ENCODE results near the gene KCNJ12. TPM values are rescaled to one million over a fixed set of nuclear protein-coding genes. Genes with fewer than 3 reads are reported as not detected.
A peak's percentile ranks its signal among the peaks of the same experiment; 100 is the strongest.

KCNJ12 gene
- polyA plus RNA-seq, 2 of the 4 experiments (the other 2 are of a cell fraction) = 0.34 to 0.44 TPM

DNA sequence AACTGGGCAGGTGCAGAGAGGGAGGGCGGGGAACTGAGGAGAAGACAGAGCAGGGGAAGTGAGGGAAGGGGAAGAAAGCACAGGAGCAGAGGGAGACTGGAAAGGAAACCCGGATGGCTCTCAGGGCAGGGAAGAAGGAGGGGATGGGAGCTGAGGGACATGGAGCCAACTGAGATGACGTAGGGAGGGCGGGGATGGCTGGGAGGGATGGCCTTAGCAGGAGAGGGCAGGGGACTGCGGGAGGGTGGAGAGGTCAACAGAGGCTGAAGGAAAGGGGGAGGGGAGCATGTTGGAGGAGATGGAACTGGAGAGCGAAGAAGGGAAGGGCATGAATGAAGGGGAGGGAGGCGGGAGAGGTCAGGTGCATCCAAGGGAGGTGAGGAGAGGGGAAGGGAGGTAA lies 81.9 kb downstream of the KCNJ12 start:
- Histone ChIP-seq H3K4me1 (peaks cover 6% of the 10 kb centered on the region; the same call in 1 of the 3 replicates), H3K9me3 (no peaks in the 10 kb centered on the region), H3K4me3 (no peak overlapping the region), H3K4me2 (no peak overlapping the region), H3K27ac (no peak overlapping the region)
- 35% methylated on average over 4 of the region's 7 CpGs for WGBS (ENCODE audit: missing lambda C conversion rate)
- ChIA-PET POLR2A (no interaction called here), CTCF (interaction anchor here (0.8 to 8.0 kb wide), 20 partner anchors 9 to 415 kb away, joined by 3 to 189 read pairs (median 7); partner anchors contain the start of gene DHRS7B)
- no peak for FAIRE-seq
- TF ChIP-seq BCL3 (IDR thresholded peaks at IDR 0.05) (no peak), HEYL (CRISPR knock-in tag; IDR thresholded peaks at IDR 0.05) (no peak), CBX2 (IDR thresholded peaks at IDR 0.05; ENCODE audit: borderline replicate concordance, low read depth) (no peak), FOSB (CRISPR knock-in tag; IDR thresholded peaks at IDR 0.05) (no peak), ZFP36 (IDR thresholded peaks at IDR 0.05; ENCODE audit: borderline replicate concordance, partially characterized antibody) (no peak), MAFK (IDR thresholded peaks at IDR 0.05; ENCODE audit: partially characterized antibody) (no peak), CHD2 (IDR thresholded peaks at IDR 0.05; ENCODE audit: low read length, partially characterized antibody) (no peak), PHF8 (IDR thresholded peaks at IDR 0.05; ENCODE audit: borderline replicate concordance, low read depth) (no peak), RFX5 (IDR thresholded peaks at IDR 0.05) (no peak), HOXB5 (CRISPR knock-in tag; IDR thresholded peaks at IDR 0.05) (no peak), FOXS1 (CRISPR knock-in tag; IDR thresholded peaks at IDR 0.05) (no peak), EHMT2 (IDR thresholded peaks at IDR 0.05; ENCODE audit: low read depth) (no peak), NPAS2 (CRISPR knock-in tag; IDR thresholded peaks at IDR 0.05; ENCODE audit: borderline replicate concordance) (no peak), RCOR1 (IDR thresholded peaks at IDR 0.05; ENCODE audit: low read depth, low read length) (no peak), ZC3H11A (IDR thresholded peaks at IDR 0.05) (no peak), ZNF302 (CRISPR knock-in tag; IDR thresholded peaks at IDR 0.05) (no peak)
- TF ChIP-seq, protein P1, sequence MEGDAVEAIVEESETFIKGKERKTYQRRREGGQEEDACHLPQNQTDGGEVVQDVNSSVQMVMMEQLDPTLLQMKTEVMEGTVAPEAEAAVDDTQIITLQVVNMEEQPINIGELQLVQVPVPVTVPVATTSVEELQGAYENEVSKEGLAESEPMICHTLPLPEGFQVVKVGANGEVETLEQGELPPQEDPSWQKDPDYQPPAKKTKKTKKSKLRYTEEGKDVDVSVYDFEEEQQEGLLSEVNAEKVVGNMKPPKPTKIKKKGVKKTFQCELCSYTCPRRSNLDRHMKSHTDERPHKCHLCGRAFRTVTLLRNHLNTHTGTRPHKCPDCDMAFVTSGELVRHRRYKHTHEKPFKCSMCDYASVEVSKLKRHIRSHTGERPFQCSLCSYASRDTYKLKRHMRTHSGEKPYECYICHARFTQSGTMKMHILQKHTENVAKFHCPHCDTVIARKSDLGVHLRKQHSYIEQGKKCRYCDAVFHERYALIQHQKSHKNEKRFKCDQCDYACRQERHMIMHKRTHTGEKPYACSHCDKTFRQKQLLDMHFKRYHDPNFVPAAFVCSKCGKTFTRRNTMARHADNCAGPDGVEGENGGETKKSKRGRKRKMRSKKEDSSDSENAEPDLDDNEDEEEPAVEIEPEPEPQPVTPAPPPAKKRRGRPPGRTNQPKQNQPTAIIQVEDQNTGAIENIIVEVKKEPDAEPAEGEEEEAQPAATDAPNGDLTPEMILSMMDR (IDR thresholded peaks at IDR 0.05) = no peak
- DNase-seq (ENCODE audit: low read depth in 1 of 2, low spot score in 1 of 2) = no peak
- peak in 1 of 2 experiments; percentile 2; a peak in 1 of 6 replicates for ATAC-seq

DNA sequence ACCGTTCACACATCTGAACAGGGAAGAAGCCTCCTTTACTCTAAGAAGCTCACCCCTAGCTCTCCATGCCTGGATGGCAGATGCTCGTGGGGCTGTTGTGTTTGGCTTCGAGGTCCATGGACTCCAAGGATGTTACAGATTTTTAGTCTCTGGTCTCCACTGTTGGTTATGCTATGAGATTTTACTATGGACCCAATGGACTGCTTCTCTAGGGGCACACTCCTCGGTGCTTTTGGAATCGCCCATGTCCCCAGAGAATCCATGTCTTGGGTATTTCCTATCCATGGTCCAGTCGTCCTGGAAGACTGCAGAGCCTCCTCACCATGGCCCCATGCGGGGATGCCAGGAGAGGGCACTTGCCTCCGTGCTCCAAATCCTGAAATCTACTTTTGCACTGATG lies 83.4 kb downstream of the KCNJ12 start:
- H3K27ac ChIP-seq = no peak overlapping the region
- TF ChIP-seq PHF8 (IDR thresholded peaks at IDR 0.05; ENCODE audit: borderline replicate concordance, low read depth) (no peak), TP53 (CRISPR knock-in tag; IDR thresholded peaks at IDR 0.05) (no peak), CBX8 (IDR thresholded peaks at IDR 0.05) (no peak), GATA3 (IDR thresholded peaks at IDR 0.05; ENCODE audit: borderline replicate concordance) (no peak), POLR2A (IDR thresholded peaks at IDR 0.05; ENCODE audit: low read length) (no peak)
- peaks cover 6% of the 10 kb centered on the region; the same call in 1 of the 3 replicates for H3K4me1 ChIP-seq
- DNase-seq (ENCODE audit: low read depth in 1 of 2, low spot score in 1 of 2) (no peak), FAIRE-seq (no peak), ATAC-seq (no peak)
- H3K4me3 ChIP-seq = no peak overlapping the region
- no peak overlapping the region for H3K4me2 ChIP-seq
- H3K9me3 ChIP-seq = no peaks in the 10 kb centered on the region
- CTCF ChIA-PET = interaction anchor here (1.1 to 8.0 kb wide), 2 partner anchors 53 to 331 kb away, joined by 3 to 189 read pairs; no protein-coding TSS in a partner anchor
- POLR2A ChIA-PET = no interaction called here
- WGBS (ENCODE audit: missing lambda C conversion rate) = 30% methylated on average over 8 of the region's 8 CpGs

DNA sequence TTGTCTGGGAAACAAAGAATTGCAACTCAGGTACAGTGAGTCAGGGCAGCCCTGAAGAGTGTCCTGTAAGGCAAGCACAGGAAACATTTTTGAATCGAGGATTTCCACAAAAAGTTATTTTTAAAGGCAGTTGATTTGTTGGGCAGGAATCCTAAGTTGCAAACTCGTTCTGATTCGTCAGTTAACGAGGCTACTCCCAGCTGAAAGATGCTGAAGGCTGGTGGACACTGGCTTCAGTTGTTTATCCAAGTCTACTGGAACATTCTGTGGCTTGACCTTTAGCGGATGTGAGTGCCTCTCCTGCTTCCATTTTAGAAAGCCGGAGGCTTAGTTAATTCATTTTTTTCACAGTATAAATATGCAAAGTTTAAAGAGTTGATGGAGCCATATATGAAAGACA lies 84.2 kb downstream of the KCNJ12 start:
- no peaks in the 10 kb centered on the region for H3K9me3 ChIP-seq
- no peak overlapping the region for H3K4me3 ChIP-seq
- ChIA-PET CTCF (interaction anchor here (1.1 to 2.3 kb wide), 2 partner anchors 36 to 52 kb away, joined by 3 to 11 read pairs; no protein-coding TSS in a partner anchor), POLR2A (no interaction called here)
- no peak for ATAC-seq
- TF ChIP-seq TFCP2L1 (CRISPR knock-in tag; IDR thresholded peaks at IDR 0.05) (no peak), KDM5A (IDR thresholded peaks at IDR 0.05) (no peak), POLR2AphosphoS2 (conservative IDR thresholded peaks at IDR 0.05; ENCODE audit: low read length) (no peak), GATA3 (IDR thresholded peaks at IDR 0.05; ENCODE audit: borderline replicate concordance) (no peak)
- TF ChIP-seq, protein P2, sequence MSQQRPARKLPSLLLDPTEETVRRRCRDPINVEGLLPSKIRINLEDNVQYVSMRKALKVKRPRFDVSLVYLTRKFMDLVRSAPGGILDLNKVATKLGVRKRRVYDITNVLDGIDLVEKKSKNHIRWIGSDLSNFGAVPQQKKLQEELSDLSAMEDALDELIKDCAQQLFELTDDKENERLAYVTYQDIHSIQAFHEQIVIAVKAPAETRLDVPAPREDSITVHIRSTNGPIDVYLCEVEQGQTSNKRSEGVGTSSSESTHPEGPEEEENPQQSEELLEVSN (IDR thresholded peaks at IDR 0.05; ENCODE audit: borderline replicate concordance, low read depth) = no peak
- H3K4me2 ChIP-seq = no peak overlapping the region
- peak; percentile 49 for FAIRE-seq
- DNase-seq (ENCODE audit: low read depth in 1 of 2, low spot score in 1 of 2) = no peak
- WGBS (ENCODE audit: missing lambda C conversion rate) = 19% methylated on average over 6 of the region's 6 CpGs
- no peak overlapping the region for H3K27ac ChIP-seq
- peaks cover 6% of the 10 kb centered on the region; the same call in 1 of the 3 replicates for H3K4me1 ChIP-seq

Measured in A549 (cell line).